GM04503 (cell line): ENCODE measurements around the gene PDIK1L.

Experiments
- DNase-seq: peaks from one replicate; pipeline ENCODE4 v3.0.0-alpha.2; 2012; ENCODE audit warnings: low read depth

Gene PDIK1L

GRCh38 chr1:26122988-26123973 is 11.7 kb downstream of the PDIK1L start:
- DNase-seq: peak; percentile 19

GRCh38 chr1:26124418-26125331 is 13.1 kb downstream of the PDIK1L start:
- no peak for DNase-seq

GRCh38 chr1:26125382-26125781 is 13.8 kb downstream of the PDIK1L start:
- no peak for DNase-seq

GRCh38 chr1:26125946-26126320 is 14.3 kb downstream of the PDIK1L start:
- DNase-seq: no peak

- DNase-seq: no peak
Observed at GRCh38 chr1:26126321-26127084, 14.9 kb downstream of the PDIK1L start.

- no peak for DNase-seq
Observed at GRCh38 chr1:26127235-26128163, 15.9 kb downstream of the PDIK1L start.

GRCh38 chr1:26129778-26130177 is 18.2 kb downstream of the PDIK1L start:
- DNase-seq: no peak

GRCh38 chr1:26130695-26131094 is 19.1 kb downstream of the PDIK1L start:
- DNase-seq: no peak

- no peak for DNase-seq
Observed at GRCh38 chr1:26132128-26132833, 20.7 kb downstream of the PDIK1L start.

- no peak for DNase-seq
Observed at GRCh38 chr1:26132834-26133167, 21.2 kb downstream of the PDIK1L start.

GRCh38 chr1:26134466-26134865 is 22.8 kb downstream of the PDIK1L start:
- no peak for DNase-seq

- no peak for DNase-seq
Observed at GRCh38 chr1:26138974-26139558, 27.4 kb downstream of the PDIK1L start.

- DNase-seq: no peak
Observed at GRCh38 chr1:26142159-26142558, 30.5 kb downstream of the PDIK1L start.

- DNase-seq: no peak
Observed at GRCh38 chr1:26145041-26145959, 33.7 kb downstream of the PDIK1L start.

GRCh38 chr1:26145960-26146294 is 34.3 kb downstream of the PDIK1L start:
- DNase-seq: no peak

- DNase-seq: no peak
Observed at GRCh38 chr1:26148887-26149286, 37.3 kb downstream of the PDIK1L start.

GRCh38 chr1:26153966-26154532 is 42.4 kb downstream of the PDIK1L start:
- DNase-seq: no peak

- DNase-seq: no peak
Observed at GRCh38 chr1:26154750-26155149, 43.1 kb downstream of the PDIK1L start.
